HG02642 (cell line): ENCODE measurements around the gene RPUSD3.
"Not testable (repeated sequence)": the region's sequence is repeated elsewhere in the genome, so short reads cannot be mapped to it uniquely, and the experiment has no call there.

ENCODE experiments used
- ATAC-seq: cut with Tn5 transposase; IDR thresholded peaks from one replicate; pipeline ENCODE4 v1.9.1; 2021; ENCODE audit warnings: mild to moderate bottlenecking; ENCODE audit not compliant: unreplicated experiment, poor library complexity

The RPUSD3 gene

GRCh38 chr3:9867106-9867505, 23.3 kb upstream of the RPUSD3 start:
- ATAC-seq, result no peak

- no peak for ATAC-seq
Measured at GRCh38 chr3:9866639-9867038, 22.8 kb upstream of the RPUSD3 start.

- not testable (repeated sequence) for ATAC-seq
Measured at GRCh38 chr3:9865125-9865637, 21.4 kb upstream of the RPUSD3 start.

DNA sequence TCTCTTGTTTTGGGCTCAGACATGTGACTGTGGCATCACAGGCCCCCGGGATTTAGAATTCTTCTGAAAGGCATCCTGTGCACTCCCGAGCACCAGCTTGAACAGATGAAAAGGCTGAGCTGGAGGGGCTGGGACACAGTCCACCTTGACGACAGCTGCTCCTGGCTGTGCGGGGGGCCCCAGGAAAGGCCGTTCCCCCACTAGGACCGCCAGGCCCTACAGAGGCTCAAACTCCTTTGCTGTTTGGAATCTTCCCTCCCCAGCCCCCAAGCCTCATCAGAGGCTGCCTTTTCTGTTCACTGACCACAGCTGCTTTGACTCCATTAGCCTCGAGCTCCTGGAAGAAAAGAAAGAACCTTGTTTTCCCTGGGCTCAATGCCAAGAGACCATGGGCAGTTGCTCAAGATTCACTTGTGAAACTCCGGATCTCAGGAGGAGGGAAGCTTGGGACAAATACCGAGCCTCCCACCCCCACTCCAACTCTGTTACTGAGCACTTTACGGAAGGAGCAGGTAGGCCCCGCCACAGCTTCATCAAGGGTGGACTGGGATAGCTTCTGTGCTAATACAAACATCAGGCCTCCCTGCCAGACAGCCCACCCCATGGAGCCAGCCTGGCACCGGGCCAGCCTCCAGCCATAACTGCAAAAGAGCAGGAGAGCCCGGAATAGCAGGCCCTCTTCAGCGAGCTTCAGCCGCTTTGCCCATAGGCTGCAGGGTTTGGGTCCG, 20.6 kb upstream of the RPUSD3 start:
- no peak for ATAC-seq

GRCh38 chr3:9863058-9863772, 19.4 kb upstream of the RPUSD3 start:
- no peak for ATAC-seq

- peak; percentile 38 for ATAC-seq
Measured at GRCh38 chr3:9862391-9863057, 18.7 kb upstream of the RPUSD3 start.

DNA sequence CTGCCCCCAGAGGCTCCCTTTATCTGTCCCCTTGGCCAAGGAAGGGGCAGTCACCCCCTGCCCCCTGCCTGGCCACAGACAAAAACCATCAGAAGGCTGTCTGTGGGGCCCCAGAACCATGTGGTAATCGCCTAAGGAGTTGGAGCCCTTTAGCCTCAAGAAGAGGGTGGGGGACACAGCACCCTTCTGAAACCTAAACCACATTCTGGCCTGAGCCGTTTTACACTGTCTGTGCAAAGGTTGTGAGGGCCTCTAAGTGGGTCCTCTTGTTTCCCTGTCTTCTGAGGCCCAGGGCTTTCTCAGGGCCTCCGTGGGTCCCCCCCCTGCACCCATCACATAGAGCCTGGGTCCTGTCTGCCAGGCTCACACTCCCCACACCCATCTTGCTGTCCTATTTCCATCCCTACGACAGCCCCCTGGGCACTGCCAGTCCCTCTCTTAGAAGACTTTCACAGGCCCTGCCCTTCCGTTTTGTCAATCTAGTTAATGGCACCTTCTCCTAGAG, 17.9 kb upstream of the RPUSD3 start:
- ATAC-seq, result no peak

DNA sequence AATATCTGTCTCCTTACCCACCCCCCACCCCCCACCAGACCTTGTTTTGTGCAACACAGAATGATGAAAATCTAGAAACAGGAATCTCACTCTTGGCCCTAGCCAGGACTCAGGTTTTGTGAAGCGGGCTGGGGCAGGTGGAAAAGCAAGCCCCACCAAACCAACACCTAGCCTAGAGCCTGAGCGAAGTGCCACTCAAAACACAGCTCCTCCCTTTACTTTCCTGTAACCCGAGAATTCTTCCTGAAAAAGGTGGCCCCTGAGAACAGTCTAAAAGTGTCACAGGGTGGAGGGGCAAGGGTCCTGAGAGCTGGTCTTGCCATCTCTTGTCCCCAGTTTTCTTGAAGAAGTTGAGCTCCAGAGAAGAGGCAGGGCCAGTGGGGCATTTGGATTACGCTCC, 17.4 kb upstream of the RPUSD3 start:
- ATAC-seq, result no peak

DNA sequence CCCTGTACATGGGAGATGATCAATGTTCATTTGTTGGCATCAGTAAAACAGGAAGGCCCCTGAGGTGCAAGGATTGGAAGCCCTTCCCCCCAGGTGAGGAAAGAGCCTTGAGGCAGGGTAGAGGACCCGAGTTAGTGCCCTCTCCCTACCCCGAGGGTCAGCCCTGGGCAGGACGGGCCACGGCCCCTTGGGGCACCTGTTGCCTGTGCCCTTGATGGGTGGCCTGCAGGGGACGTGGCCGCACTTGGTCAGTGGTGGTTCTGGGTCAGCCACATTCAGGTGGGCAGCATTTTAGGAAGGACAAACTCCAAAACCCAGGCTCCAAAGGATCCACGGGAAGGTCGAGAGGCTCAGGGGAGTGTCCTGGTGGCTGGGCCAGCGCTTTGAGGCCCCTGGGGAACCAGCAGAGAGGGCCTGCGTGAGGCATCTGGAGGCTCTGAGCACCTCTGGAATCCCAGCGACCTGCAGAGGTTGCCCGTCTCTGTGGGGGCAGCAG, 15.8 kb upstream of the RPUSD3 start:
- no peak for ATAC-seq

DNA sequence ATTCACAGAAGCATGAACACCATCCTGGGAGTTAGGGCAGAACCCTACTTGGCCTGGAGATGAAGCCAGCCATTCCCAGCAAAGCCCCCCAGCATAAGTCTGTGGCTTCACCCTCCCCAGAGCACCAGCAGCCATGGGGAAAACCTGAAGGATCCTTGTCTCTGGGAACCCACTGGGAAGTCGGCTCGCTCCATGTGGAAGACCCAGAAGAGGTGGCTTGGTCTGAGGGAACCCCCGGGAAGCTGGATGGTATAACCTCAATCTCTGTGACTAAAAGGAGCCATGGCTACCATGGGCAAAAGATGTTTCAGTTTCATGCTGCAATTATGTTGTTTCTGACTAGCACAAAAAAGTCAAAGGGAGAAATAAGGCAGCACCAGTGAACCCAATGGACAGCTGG, 11.8 kb upstream of the RPUSD3 start:
- no peak for ATAC-seq

GRCh38 chr3:9854291-9854940, 10.6 kb upstream of the RPUSD3 start:
- not testable (repeated sequence) for ATAC-seq

DNA sequence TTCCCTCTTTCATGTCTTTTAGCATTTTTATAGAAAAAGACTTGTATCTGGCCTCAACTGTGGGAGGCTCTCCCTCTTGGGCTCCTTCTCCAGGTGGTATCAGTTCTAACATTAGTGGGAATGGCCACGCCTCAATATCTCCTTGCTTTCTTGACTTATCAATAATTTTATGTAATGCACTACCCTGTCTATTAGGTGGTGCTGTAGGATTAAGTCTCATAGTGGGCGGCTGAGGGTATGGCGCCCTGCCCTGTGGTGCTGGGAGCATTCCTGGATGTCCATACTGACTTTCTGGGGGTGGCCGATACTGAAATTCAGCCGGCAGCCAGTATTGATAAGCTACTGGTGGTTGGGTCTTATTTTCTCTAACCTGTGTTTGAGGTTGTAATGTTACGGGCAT, 8.7 kb upstream of the RPUSD3 start:
- ATAC-seq, result no peak

DNA sequence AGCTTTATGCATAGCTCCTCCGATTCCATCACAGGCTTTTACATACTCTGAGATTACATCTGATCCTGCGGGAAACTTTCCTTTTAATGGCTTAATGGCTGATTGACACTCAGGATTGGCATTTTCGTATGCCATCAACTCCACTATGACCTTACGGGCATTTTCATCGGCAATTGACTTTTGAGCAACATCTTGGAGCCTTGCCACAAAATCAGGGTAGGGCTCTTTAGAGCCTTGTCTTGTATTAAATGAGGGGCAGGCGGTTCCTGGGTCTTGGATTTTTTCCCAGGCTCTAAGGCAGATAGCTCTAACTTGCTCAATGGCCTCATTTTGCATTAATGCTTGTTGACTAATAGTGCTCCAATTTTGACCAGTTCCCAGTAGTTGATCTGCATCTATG, 8.1 kb upstream of the RPUSD3 start:
- ATAC-seq, result not testable (repeated sequence)

GRCh38 chr3:9851383-9851782, 7.6 kb upstream of the RPUSD3 start:
- not testable (repeated sequence) for ATAC-seq

DNA sequence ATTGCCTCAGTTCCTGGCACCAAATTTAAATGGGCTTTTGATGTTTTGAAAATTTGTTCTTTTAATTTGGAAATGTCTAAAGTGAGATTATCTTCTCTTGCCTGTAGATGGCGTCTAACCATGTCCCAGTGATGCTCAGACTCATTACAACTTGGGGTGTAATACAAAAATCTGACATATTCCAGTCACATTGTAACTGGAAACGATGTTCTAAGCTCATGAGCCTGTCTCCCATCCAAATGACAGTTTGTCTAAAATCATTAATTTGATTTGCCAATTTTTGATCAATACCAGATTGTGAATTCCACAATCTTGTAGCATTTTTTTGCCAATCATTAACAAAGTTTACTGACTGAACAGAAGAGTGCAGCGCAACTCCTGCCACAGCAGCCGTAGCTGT, 5.1 kb upstream of the RPUSD3 start:
- ATAC-seq, result not testable (repeated sequence)

DNA sequence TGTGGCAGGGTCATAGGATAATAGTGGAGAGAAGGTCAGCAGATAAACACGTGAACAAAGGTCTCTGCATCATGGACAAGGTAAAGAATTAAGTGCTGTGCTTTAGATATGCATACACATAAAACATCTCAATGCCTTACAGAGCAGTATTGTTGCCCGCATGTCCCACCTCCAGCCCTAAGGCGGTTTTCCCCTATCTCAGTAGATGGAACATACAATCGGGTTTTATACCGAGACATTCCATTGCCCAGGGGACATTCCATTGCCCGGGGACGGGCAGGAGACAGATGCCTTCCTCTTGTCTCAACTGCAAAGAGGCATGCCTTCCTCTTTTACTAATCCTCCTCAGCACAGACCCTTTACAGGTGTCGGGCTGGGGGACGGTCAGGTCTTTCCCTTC, 4.1 kb upstream of the RPUSD3 start:
- not testable (repeated sequence) for ATAC-seq

- ATAC-seq, result no peak
Measured at GRCh38 chr3:9846931-9847488, 3.2 kb upstream of the RPUSD3 start.

GRCh38 chr3:9846231-9846630, 2.4 kb upstream of the RPUSD3 start:
- ATAC-seq, result no peak

DNA sequence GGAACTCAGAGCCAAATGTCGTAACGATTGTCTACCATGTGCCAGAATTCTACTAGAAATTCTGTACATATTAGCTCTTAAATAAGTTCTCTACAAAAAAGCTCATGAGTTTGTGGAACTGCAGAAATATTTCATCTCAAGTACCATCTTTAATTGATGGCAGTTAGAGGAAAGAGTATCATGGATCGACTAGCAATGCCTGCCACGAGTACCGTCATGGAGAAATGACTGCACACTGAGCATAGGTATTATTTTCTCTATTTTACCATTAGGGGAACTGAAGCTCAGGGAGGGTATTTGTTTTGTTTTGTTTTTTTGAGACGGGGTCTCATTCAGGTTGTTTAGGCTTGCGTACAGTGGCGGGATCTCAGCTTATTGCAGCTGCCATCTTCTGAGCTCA, 2.8 kb downstream of the RPUSD3 start:
- no peak for ATAC-seq

DNA sequence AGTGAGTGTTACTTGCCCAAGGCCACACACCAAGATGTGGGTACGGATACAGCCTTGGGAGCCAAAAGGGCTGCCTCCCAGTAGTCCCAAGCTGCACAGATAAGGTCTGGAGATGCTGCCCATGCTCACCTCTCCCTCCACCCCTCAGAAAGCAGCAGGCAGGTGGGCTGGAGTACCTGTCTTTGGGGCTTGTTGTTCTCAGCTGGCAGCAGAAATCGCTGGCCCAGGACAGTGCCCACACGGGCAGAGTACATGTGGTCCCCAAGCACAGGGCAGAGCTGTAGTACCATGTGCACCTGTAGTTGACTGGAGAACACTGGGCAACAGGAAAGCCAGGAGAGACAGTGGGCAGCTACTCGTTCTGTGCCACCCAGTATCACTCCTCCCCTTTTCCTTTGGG, 5.0 kb downstream of the RPUSD3 start:
- ATAC-seq, result no peak
